ENCODE data around the gene CASP1.
"Not testable (repeated sequence)": the region's sequence is repeated elsewhere in the genome, so short reads cannot be mapped to it uniquely, and the experiment has no call there.

The CASP1 gene

GRCh38 chr11:105034813-105035620 lies at the start of gene CASP1:
CASP1 (minus strand) TSS chr11:105035144; CDS start chr11:105035113, 31 bp downstream.
- peak in 1 of 2 donors; percentile 27 for DNase-seq

- DNase-seq, result no peak
Measured at GRCh38 chr11:105081412-105082150, 46.6 kb upstream of the CASP1 start.

GRCh38 chr11:105080171-105080906 lies 45.4 kb upstream of the CASP1 start:
- not testable (repeated sequence) for DNase-seq

- DNase-seq, result no peak
Measured at GRCh38 chr11:105078283-105078682, 43.3 kb upstream of the CASP1 start.

GRCh38 chr11:105077141-105077790 lies 42.3 kb upstream of the CASP1 start:
- DNase-seq, result peak; percentile 40

- no peak for DNase-seq
Measured at GRCh38 chr11:105074166-105074530, 39.2 kb upstream of the CASP1 start.

DNA sequence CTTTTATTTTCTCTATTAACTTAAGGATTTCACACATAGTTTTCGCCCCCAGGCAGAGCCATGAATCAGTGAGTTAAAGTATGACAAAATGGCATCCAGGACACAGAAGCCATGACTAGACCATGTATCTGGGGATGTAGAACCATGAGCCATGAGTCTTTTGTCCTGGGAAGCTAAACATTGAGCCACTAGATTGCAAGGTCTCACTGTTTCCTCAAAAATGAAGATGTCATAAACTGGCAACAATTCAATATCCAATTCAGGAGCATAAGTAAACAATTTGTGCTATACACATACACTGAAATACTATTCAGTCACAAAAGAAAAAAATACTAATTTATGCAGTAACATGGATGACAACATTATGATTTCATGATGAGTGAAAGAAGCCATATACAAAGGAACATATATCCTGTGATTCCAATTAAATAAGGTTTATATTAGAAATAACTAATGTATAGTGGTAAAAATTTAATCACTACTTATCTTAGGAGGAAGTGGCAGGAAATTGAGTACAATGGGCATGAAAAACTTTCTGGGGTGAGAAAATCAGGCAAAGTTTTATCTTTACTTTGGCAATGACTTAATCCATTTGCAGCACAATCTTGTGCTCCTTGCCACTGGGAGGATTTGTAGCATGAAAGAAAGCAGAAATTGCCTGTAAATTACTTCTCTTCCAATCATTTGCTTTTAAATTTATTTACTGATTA lies 38.7 kb upstream of the CASP1 start:
- no peak for DNase-seq

DNA sequence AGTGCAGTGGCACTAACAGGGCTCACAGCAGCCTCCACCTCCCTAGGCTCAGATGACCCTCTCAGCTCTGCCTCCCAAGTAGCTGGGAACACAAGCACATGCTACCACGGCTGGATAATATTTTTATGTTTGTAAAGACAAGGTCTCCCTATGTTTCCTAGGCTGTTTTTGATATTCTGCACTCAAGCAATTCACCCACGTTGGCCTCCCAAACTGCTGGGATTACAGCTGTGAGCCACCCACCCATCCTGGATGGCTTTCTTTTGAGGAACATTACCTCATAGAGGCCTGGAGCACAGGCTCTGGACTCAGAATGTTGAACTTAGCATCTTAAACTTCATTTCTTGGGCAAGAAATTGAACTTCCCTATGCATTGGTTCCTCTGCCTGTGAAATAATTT lies 37.1 kb upstream of the CASP1 start:
- DNase-seq, result not testable (repeated sequence)

DNA sequence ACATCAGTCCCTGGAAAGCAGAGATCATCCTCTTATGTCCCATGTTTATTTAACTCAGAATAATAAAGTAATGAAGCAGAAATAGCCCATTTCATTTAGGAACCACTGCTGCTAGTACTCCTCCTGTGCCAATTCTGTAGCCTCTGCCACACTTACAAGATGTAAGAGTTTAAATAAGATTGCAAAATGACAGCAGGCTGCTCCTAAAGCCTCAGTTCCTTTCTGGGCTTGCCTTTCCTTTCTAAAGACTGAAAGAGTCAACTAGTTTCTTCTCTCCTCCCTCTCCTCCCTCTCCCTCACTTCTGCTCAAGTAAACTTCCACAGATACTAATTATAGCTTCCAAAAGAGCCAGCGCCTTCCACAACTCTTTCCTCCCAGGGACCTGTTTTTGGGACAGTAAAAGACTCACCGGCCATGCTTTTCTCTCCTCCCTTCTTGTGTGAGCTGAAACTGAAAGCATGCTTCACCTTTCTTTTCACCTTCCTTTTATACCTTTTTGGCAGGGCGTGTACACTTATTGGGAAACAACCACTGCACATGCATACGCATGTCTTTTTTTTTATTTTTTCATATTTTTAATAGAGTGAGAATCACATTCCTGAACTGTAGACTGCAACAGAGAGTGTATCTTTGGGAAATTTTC lies 36.3 kb upstream of the CASP1 start:
- no peak for DNase-seq

- DNase-seq, result peak in 1 of 2 donors; percentile 4
Measured at GRCh38 chr11:105070306-105070705, 35.4 kb upstream of the CASP1 start.

DNA sequence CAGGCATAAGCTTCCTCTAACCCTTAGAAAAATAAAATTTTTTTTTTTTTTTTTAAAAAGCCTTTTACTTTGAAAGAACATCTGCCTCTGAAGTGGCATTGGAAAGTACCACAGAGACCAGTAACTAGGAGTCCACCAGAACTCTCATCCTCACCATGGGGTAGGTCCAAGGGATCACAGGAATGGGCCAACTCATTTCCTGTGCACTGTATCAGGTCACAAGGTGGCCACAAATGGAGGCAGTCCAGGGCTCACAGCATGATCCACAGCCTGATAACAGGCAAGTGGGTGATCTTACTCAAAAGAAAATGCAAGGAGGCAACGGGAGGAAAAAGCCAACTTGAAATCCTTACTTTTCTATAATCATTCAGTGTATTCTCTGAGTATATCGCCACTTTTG lies 34.8 kb upstream of the CASP1 start:
- not testable (repeated sequence) for DNase-seq

GRCh38 chr11:105063245-105063941 lies 28.4 kb upstream of the CASP1 start:
- not testable (repeated sequence) for DNase-seq

GRCh38 chr11:105057432-105057831 lies 22.5 kb upstream of the CASP1 start:
- no peak for DNase-seq

- no peak for DNase-seq
Measured at GRCh38 chr11:105056446-105056845, 21.5 kb upstream of the CASP1 start.

- no peak for DNase-seq
Measured at GRCh38 chr11:105054723-105055493, 20.0 kb upstream of the CASP1 start.

- DNase-seq, result no peak
Measured at GRCh38 chr11:105052487-105052886, 17.5 kb upstream of the CASP1 start.

- no peak for DNase-seq
Measured at GRCh38 chr11:105051559-105051958, 16.6 kb upstream of the CASP1 start.

- DNase-seq, result no peak
Measured at GRCh38 chr11:105049481-105049880, 14.5 kb upstream of the CASP1 start.

DNA sequence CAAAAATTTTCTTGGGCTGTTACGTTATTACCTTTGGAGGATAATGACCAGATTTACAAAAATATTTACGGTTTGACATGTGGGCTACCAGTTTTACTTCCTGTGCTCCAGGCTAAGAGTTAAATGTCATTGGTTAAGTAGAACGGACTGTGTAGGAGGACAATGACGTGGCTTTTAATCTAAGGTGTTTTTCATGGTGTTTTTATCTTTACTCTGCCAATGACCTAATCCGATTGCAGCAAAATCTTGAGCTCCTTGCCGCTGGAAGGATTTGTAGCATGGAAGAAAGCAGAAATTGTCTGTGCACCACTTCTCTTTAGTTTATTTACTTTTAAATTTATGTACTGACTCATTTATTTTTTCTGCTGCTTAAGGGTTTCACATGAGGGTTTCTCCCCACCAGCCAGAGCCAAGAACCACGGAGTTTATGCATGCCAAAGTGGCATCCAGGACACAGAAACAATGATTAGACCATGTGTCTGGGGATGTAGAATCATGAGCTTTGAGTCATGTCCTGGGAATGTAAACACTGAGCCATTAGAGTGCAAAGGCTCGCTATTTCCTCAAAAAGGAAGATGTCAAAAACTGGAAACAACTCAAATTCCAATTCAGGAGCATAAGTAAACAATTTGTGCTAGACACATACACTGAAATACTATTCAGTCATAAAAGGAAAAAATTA lies 12.1 kb upstream of the CASP1 start:
- DNase-seq, result no peak

Data from stimulated activated CD4-positive, alpha-beta T cell treated with anti-CD3 and anti-CD28 coated beads, Interleukin-2, amount 100 ng/mL, for 24 hours (primary cell).